Measurements from ENCODE around the gene TRAPPC3.

DNA sequence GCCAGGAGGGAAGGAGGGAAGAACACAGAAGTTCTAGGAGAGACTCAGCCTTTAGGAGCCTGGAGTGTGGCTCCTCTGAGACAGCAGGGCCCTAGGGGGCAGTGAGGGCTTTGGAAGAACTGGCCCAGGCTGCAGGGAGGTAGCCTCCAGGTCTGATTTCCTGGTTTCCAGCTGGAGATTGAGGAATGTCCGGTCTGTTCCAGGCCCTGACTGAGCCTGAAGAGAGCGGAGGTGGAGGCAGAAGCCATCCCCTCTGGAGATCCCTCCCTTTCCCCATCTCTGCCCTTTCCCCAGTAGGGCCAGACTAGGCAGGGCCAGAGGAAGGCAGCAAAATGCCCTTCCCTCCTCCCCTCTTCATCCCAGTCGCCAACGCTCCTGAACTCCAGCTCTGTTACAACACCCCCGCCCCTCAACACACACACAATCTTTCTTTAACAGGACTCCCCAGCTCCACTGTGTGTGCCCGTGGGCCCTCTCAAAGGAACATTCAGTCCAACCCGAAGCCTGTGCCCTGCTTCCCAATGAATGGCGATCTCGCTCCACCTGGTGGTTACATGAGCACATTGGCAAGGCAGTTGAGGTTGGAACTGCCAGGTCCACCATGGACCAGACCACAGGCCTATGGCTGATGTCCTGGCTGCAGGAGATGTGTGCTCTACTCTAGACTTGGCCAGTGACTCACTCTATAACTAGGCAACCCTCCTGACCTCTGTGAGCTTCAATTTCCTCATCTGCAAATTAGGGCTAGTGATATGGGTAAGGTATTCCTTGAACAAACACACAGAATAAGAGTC lies 38.7 kb upstream of the TRAPPC3 start:
- TF ChIP-seq, protein P1, sequence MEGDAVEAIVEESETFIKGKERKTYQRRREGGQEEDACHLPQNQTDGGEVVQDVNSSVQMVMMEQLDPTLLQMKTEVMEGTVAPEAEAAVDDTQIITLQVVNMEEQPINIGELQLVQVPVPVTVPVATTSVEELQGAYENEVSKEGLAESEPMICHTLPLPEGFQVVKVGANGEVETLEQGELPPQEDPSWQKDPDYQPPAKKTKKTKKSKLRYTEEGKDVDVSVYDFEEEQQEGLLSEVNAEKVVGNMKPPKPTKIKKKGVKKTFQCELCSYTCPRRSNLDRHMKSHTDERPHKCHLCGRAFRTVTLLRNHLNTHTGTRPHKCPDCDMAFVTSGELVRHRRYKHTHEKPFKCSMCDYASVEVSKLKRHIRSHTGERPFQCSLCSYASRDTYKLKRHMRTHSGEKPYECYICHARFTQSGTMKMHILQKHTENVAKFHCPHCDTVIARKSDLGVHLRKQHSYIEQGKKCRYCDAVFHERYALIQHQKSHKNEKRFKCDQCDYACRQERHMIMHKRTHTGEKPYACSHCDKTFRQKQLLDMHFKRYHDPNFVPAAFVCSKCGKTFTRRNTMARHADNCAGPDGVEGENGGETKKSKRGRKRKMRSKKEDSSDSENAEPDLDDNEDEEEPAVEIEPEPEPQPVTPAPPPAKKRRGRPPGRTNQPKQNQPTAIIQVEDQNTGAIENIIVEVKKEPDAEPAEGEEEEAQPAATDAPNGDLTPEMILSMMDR (IDR thresholded peaks at IDR 0.05), result peak; percentile 89
- TF ChIP-seq ZFX (IDR thresholded peaks at IDR 0.05; ENCODE audit: borderline replicate concordance), result no peak
